ENCODE measurements around the gene CHD6. TPM values are rescaled to one million over a fixed set of nuclear protein-coding genes. Genes with fewer than 3 reads are reported as not detected.

CHD6 gene
- total RNA-seq, 4 donors from 2014 or later, result 21.5 to 130 (median 33.6) TPM

DNA sequence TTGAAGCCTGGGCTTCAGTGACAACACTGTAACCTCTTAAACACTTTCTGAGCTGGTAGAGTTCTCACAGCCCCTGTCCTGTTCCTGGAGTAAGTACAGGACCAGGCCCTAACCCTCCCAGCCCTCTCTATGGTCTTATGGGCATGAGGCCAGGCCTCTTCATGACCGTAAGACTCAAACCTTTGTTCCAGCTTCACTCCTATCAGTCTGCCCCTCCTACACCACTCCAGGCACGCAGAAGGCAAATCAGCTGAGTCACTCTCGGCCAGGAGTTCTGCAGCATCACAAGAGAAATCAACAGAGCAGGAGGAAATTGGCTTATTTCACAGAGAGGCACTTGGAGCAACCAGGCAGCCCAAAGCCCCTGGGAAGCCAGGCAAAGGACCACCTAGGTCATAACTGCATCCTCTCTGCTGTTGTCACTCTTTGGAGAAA is 25.3 kb upstream of the CHD6 start:
- TF ChIP-seq POLR2A (IDR thresholded peaks at IDR 0.05), result no peak
- TF ChIP-seq, protein P1, sequence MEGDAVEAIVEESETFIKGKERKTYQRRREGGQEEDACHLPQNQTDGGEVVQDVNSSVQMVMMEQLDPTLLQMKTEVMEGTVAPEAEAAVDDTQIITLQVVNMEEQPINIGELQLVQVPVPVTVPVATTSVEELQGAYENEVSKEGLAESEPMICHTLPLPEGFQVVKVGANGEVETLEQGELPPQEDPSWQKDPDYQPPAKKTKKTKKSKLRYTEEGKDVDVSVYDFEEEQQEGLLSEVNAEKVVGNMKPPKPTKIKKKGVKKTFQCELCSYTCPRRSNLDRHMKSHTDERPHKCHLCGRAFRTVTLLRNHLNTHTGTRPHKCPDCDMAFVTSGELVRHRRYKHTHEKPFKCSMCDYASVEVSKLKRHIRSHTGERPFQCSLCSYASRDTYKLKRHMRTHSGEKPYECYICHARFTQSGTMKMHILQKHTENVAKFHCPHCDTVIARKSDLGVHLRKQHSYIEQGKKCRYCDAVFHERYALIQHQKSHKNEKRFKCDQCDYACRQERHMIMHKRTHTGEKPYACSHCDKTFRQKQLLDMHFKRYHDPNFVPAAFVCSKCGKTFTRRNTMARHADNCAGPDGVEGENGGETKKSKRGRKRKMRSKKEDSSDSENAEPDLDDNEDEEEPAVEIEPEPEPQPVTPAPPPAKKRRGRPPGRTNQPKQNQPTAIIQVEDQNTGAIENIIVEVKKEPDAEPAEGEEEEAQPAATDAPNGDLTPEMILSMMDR (IDR thresholded peaks at IDR 0.05), result no peak
- Histone ChIP-seq H3K27me3 (no peaks in the 10 kb centered on the region), H3K27ac (no peak overlapping the region), H3K4me1 (no peaks in the 10 kb centered on the region), H3K9me3 (no peaks in the 10 kb centered on the region), H3K4me3 (no peak overlapping the region), H3K36me3 (no peaks in the 10 kb centered on the region)
- DNase-seq, result peak in 2 of 3 donors; percentile 50 to 55

DNA sequence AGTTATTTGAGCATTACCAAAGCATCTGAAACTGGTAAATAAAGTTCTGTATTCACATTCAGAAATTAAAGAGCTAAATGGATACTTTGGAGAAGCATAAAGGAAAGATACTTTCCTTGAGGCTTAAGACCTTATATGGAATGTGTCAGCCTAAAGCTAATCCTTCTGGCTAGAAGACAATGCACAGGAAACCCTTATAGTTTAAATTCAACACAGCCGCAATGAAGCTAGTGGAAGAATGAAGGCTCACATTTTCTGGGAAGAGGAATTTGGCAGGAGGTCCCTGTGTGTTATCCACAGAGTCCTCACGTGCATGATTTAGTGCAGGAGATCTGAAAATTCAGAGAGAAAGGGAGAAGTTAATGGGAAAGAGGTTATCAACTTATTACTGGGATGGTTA is 21.5 kb upstream of the CHD6 start:
- Histone ChIP-seq H3K4me3 (no peak overlapping the region), H3K27ac (no peak overlapping the region), H3K9me3 (no peaks in the 10 kb centered on the region), H3K36me3 (no peaks in the 10 kb centered on the region), H3K4me1 (no peaks in the 10 kb centered on the region), H3K27me3 (no peaks in the 10 kb centered on the region)
- DNase-seq, result no peak
- no peak for TF ChIP-seq POLR2A (IDR thresholded peaks at IDR 0.05)
- TF ChIP-seq, protein P1 (IDR thresholded peaks at IDR 0.05), result no peak

DNA sequence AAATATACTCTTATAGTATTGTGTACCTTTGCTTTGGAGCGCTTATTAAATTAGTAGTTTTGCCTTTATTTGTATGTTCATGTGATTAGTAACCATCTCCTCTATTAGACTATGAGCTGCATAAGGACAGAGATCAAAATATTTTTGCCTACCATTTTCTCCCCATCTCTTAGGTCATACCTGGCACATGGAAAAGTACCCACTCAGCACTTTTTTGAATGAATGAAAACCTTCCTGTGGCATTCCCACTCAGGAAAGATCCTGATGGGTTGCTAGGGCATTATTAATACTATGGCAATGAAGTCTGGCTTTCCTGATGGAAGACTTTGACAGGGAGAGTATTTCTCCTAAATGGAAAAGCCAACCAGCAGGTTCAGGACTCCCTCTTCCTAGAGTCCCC is 20.3 kb upstream of the CHD6 start:
- Histone ChIP-seq H3K4me3 (no peak overlapping the region), H3K36me3 (no peaks in the 10 kb centered on the region), H3K27me3 (no peaks in the 10 kb centered on the region), H3K4me1 (no peaks in the 10 kb centered on the region), H3K27ac (no peak overlapping the region), H3K9me3 (no peaks in the 10 kb centered on the region)
- DNase-seq, result no peak
- TF ChIP-seq POLR2A (IDR thresholded peaks at IDR 0.05), result no peak
- TF ChIP-seq, protein P1 (IDR thresholded peaks at IDR 0.05), result no peak

DNA sequence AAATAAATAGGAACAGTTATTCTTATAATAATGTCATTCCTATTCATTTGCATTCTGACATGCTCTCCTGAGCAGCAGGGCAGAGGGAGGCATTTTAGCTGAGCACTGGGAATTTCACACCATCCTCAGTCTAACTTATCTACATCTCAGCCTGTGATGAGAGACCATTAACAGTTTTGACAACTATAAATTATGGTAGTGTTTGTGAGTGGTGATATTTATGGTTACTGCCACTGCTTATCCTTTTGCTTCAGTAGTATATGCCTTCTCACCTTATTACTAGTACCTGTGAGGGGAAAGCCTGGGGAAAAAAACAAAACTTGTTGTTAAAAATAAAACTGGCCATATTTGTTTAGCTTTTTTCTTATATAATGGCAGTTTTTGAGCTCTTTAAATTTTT is 17.0 kb upstream of the CHD6 start:
- Histone ChIP-seq H3K27ac (no peak overlapping the region), H3K36me3 (no peaks in the 10 kb centered on the region), H3K4me3 (no peak overlapping the region), H3K9me3 (no peaks in the 10 kb centered on the region), H3K27me3 (no peaks in the 10 kb centered on the region), H3K4me1 (no peaks in the 10 kb centered on the region)
- DNase-seq, result no peak
- TF ChIP-seq, protein P1 (IDR thresholded peaks at IDR 0.05), result no peak
- TF ChIP-seq POLR2A (IDR thresholded peaks at IDR 0.05), result no peak

DNA sequence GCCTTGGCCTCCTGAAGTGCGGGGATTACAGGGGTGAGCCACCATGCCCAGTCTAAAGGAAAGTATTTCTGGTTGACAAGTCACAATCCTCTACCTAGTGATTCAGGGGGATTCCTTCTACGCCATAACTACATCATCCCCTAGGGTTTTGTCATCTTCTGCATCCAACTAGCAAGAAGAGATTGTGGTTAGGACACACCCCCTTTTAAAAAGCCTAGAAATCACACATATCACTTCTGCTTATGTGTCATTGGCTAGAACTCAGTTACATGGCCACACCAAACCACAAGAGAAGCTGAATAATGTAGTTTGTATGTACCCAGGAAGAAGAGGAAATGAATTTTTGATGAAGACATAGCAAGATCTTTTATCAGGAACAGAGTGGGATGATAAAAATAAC is 14.7 kb upstream of the CHD6 start:
- DNase-seq, result no peak
- H3K4me3 ChIP-seq, result no peak overlapping the region
- no peaks in the 10 kb centered on the region for H3K9me3 ChIP-seq
- TF ChIP-seq, protein P1 (IDR thresholded peaks at IDR 0.05), result no peak
- TF ChIP-seq POLR2A (IDR thresholded peaks at IDR 0.05), result no peak
- no peaks in the 10 kb centered on the region for H3K36me3 ChIP-seq
- H3K27me3 ChIP-seq, result no peaks in the 10 kb centered on the region
- no peaks in the 10 kb centered on the region for H3K4me1 ChIP-seq
- H3K27ac ChIP-seq, result no peak overlapping the region

DNA sequence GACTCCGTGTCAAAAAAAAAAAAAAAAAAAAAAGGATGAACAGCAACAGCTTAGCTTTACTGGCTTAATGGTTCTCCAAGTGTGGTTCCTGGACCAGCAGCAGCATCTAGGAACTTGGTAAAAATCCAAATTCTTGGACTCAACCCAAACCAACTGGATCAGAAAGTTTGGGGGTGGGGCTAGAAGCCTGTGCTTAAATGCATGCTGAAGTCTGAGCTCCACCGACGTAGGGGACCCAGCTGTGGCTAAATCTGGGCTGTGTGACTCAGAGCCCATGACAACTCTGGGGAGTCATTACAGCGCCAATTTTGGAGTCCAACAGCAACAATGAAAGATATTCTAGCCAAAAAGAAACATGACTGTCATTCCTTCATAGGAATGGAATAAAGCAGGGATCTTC is 13.6 kb upstream of the CHD6 start:
- Histone ChIP-seq H3K9me3 (no peaks in the 10 kb centered on the region), H3K36me3 (no peaks in the 10 kb centered on the region), H3K4me1 (no peaks in the 10 kb centered on the region), H3K27me3 (no peaks in the 10 kb centered on the region), H3K27ac (no peak overlapping the region), H3K4me3 (no peak overlapping the region)
- no peak for TF ChIP-seq POLR2A (IDR thresholded peaks at IDR 0.05)
- TF ChIP-seq, protein P1 (IDR thresholded peaks at IDR 0.05), result no peak
- DNase-seq, result no peak
